ENCODE measurements around the gene CASP8AP2. TPM values are rescaled to one million over a fixed set of nuclear protein-coding genes. Genes with fewer than 3 reads are reported as not detected.

CASP8AP2 gene
- total RNA-seq, 1 experiment from 2014 or later: 21.1 TPM

DNA sequence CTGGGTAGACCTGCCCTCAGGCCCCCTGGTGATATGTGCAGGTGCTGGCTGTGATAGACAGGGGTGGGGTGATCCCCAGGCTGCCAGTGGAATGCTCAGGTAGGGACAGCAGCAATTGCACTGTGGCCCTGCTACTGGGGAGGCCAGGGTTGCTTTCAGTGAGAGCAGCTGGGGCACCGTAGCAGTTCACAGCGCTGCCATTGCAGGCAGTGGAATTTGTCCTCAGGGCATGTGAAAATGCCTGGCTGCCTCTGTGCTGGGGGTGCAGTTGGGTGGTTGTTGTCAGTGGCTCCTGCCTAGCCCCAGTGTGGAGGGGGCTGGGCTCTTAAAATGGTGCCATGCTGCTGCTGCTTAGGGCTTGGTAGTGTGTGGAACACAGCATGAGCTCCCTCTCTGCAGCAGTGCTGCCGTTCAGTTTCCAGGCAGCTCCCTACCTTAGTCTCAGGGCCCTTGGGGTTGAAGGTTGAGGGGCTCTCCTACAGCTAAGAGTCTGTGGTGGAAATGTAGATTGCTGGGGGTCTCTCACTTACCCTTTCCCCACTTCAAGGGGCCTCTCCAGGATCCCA, 88.2 kb downstream of the CASP8AP2 start:
- Histone ChIP-seq H3K36me3 (no peaks in the 10 kb centered on the region), H3K9me3 (replicated peaks) (peaks cover 8% of the 10 kb centered on the region), H3K27me3 (replicated peaks) (no peaks in the 10 kb centered on the region), H3K4me1 (replicated peaks) (no peaks in the 10 kb centered on the region), H3K4me3 (no peak overlapping the region), H3K27ac (no peak overlapping the region)
- peak in 1 of 2 experiments; percentile 31 for DNase-seq (ENCODE audit: low read depth in 1 of 2, low spot score in 2 of 2)

Other genes starting within 250 kb of the CASP8AP2 start
- gene LYRM2, start 191.1 kb upstream of the CASP8AP2 start, total RNA-seq (2014; rRNA removed; shearing (Covaris generic)): 20.2 and 38.8 TPM in 2 replicates
- gene MDN1, start 10.1 kb upstream of the CASP8AP2 start, total RNA-seq (2014; rRNA removed; shearing (Covaris generic)): 14.8 and 16.6 TPM in 2 replicates
- not detected in 2 replicates for gene GJA10, start 64.6 kb downstream of the CASP8AP2 start, total RNA-seq (2014; rRNA removed; shearing (Covaris generic))